GM21381 (cell line): ENCODE results near the gene NKD1.

Source experiments
- ATAC-seq: cut with Tn5 transposase; IDR thresholded peaks from one replicate; pipeline ENCODE4 v1.9.1; 2021; ENCODE audit warnings: mild to moderate bottlenecking, moderate library complexity; ENCODE audit not compliant: unreplicated experiment

The NKD1 gene

DNA sequence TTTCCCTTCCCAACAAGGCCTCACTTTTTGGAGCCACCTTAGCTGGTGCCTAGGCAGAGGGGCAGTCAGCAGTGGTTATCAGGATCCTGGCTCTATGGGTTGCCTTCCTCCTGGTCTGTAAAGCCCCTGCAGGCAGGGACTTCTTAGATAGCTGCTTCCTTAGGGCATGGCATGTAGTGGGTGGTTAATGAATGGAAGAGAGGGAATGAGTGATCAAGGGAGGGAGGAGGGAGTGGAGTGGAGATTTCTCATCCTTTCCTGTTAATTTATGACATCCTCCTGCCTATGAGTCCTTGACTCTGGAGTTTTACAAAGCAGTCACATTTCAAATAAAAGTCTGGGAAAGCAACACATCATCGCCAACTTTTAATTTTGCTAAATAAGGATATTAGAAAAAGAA is 92.2 kb downstream of the NKD1 start:
- no peak for ATAC-seq

DNA sequence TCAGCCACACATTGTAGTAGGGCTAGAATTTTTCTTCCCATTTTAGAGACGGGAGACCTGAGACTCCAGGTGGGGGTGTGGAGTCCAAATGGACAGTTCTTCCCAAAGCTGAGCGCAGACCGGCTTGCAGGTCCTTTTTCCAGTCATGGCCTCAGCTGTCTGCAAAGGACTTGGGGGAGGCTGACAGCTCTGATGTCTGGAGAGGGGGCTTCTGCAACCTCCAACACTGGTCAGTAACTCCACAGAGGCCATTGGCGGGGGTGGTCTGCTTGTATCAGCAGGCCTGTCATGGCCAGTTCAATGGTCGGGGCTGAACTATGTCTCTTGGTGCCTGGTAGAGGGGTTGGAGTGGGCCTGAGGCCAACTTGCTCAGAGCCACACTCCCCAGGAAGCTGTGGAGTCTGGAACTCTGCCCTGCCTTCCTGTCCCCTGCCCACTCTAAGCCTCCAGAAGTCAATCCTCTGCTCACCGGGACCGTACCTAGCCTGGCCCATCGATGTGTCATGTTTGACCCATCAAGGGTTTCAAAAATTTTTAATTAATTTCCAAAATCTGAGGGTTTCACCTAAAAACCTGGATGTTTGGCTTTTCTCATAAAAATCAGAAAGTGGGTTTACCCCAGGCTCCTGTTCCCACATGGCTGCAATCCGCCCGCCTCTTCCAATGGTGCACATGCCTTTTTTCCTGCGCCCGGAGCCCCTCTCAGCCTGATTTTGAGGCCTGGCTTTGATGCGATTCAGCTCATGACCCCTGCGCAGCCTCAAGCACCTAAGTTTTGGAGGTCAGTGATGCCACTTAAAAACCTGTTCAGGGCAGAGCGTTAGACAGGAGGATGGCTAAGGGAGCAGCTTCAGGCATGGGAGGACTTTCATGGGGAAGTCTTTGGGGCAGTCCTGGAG is 93.0 kb downstream of the NKD1 start:
- no peak for ATAC-seq

GRCh38 chr16:50641818-50642187 is 93.6 kb downstream of the NKD1 start:
- ATAC-seq = no peak

DNA sequence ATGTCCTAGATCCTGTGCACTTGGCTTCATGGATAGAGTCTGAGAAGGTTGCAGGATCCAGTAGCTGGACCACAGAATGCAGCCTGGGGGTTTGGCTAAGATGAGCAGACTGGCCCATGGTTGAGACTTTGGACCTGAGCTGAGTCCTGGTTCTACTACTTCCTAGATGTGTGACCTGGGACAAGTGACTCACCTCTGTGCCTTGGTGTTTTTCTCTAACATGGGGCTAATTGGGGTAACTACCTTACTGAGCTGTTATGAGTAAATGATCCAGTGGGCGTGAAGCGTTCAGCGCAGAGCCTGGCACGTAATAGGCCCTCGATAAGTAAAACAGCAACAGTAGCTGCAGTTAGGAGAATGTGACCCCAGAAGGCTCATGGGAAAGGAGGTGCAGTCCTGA is 94.2 kb downstream of the NKD1 start:
- ATAC-seq = no peak

DNA sequence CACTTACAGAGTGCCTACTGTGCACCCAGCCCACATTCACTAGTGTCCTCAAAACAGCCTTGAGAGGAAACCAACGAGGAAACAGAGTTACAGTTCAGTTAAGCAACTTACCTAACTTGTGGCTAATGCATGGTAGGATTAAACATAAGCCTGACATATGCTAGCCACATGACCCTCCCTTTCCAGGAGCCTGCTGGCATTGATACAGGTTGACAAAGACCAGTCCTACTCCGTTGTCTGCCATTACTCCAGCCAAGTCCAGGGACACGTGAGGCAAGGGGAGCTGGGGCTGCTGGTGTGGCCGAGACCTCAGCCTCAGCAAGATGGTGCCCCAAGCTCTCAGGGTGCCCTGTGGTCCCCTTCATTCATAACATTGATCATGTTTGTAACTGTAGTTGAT is 95.0 kb downstream of the NKD1 start:
- no peak for ATAC-seq

GRCh38 chr16:50644245-50644644 is 96.0 kb downstream of the NKD1 start:
- ATAC-seq = no peak

DNA sequence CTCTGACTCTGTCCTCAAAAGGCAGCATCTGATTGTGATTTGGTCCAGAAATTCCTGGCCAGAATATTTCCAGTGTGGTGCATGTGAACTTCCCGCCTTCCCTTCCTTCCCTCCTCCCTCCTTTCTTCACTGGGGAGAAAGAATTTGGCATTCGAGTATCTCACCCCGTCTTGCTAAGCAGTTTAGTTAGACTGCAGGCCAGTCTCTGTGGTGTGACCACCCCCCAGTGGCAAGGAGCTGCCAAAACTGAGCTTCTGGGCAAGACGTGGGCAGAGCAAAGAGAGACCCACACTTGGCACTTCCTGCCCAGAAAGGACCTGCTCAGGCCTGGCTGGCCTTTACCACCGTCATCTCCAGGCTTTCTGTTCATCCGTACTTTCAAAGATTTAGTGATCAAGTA is 96.5 kb downstream of the NKD1 start:
- ATAC-seq = no peak

DNA sequence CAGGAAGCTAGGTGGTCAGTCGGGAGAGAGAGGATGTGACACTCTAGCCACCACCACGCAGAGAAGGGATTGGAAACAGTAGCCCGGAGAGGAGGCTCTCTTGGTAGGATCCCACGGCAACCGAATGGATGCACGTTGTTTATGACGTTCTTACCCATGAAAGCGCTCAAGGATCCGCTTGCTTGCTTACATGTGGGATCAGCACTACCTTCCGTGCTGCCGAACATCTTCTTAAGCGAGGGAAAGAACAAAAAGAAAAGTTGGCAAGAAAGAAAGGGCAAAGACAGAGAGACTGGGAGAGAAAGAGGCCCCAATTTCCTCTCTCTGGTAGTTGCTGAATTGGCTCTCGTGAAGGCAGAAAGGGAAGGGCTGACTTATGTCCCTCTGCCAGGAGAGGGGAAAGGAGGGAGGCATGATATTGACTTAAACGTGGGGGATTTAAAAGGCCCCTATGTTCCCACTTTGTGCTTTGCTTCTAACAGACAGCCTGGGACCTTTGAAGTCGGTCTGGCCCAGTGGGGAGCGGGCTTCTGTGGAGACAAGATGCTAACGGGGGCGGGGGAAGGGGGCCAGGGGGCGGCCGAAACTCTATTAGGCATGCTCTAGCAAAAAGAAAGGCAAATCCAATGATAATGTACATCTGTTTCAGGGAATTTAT is 97.5 kb downstream of the NKD1 start:
- no peak for ATAC-seq

GRCh38 chr16:50646345-50646744 is 98.1 kb downstream of the NKD1 start:
- ATAC-seq = no peak

- no peak for ATAC-seq
Measured at GRCh38 chr16:50651835-50652438, 103.7 kb downstream of the NKD1 start.

DNA sequence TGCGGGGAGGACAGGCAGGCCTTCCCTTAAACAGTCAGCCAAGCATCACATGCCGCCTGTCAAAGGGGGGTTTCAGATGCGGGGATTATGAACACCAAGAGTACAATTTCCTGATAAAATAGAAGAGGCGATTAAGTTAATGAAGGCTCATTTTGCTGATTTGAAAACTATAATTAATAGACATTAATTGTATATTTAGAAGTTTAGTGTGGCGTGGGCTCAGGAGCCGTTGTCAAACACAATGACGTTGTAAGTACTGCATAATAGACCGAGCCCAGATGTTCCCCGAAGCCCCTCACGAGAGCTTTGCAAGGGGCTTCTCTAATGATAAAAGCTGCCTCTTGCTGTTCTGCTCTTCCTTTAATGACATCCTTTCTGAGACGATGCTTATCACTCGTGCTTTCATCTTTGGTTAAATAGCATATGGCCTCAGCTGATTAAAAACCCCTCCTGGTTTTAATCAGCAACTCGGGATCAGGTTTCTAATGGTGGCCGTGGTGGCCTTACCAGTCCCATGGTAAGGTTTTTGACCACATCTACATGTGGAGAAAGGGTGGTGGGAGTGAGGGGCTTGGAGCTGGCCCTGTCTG is 104.7 kb downstream of the NKD1 start:
- no peak for ATAC-seq

DNA sequence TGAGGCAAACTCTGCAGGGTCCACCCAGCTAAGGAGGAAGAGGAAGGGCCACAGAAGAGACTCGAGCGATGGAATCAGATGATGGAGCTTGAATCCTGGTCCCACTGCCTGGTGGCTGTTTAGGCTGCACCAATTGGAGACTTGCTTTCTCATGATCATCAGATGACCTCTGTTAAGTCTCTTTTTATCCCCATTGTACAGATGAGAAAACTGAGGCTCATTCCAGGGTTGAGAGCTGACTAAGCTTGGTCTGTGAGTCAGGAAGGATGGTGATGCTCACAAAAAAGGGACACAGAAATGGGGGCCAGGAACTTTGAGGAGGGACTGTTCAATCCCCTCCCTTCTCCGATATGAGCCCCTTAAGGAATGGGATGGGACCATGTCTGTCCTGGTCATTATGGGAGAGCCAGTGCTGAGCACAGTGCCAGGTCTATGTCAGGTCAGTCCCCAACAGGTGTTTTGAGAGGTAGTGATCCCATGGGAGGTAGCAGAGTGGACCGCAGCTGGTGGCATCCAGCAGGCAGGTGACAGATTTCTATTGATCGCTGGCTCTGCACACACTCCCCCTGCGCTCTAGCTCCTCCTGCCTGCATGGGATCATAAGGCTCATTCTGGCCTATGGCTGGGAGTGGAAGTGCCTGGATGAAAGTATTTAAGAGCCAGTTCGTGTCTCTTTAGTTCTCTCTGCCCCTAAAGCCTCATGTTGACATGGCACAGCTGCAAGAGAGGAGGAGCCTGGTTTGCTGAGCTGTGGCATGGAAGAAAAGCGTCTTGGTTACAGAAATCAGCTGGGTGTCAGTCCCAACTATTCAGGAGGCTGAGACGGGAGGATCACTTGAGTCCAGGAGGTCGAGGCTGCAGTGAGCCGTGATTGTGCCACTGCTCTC is 105.7 kb downstream of the NKD1 start:
- no peak for ATAC-seq

- ATAC-seq = no peak
Measured at GRCh38 chr16:50655558-50656055, 107.4 kb downstream of the NKD1 start.

- no peak for ATAC-seq
Measured at GRCh38 chr16:50657241-50657640, 109.0 kb downstream of the NKD1 start.

- ATAC-seq = no peak
Measured at GRCh38 chr16:50659806-50660205, 111.6 kb downstream of the NKD1 start.

GRCh38 chr16:50662306-50662940 is 114.2 kb downstream of the NKD1 start:
- no peak for ATAC-seq

GRCh38 chr16:50664270-50664669 is 116.1 kb downstream of the NKD1 start:
- no peak for ATAC-seq

DNA sequence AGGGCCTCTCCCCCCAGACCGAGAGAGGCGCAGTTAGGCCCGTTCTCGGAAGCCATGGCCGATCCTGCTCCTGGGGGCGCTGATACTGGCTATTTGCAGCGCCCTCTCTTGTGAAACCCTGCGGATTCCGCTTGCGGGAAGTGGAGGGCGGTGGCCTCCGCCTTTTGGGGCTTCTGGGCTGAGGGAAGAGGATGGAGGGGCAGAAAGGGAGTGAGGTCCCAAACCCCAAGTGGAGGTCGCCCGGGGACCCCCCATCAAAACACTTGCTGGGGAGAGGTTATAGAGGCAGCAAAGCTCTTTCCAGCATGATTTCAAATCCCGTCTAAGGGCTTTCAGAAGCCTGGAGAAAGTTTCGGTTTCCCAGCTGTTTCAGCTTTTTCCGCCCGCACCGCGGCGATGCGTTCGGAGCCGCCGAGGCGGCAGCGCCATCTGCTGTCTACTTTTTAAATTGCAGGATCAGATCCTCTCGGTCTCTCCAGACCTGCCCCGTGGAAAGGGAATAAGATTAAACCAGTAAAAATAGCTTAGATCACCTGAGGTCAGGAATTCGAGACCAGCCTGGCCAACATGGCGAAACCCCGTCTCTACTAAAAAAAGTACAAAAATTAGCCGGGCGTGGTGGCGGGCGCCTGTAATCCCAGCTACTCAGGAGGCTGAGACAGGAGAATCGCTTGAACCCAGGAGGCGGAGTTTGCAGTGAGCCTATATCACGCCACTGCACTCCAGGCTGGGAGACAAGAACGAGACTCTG is 117.1 kb downstream of the NKD1 start:
- no peak for ATAC-seq
